Activated naive CD4-positive, alpha-beta T cell treated with anti-CD3 and anti-CD28 coated beads for 36 hours (primary cell): ENCODE results near the gene TARS3. TPM values are rescaled to one million over a fixed set of nuclear protein-coding genes. Genes with fewer than 3 reads are reported as not detected.
A peak's percentile ranks its signal among the peaks of the same experiment; 100 is the strongest.

Experiments used
- CTCF ChIA-PET: fragments of 350-600 bp; sonication (Branson Sonifier 250); formaldehyde crosslinking; loops from one replicate; lab custom pipeline; 2021; ENCODE audit warnings: antibody characterized with exemption; lab: Charles Lee
- DNase-seq: peaks from one replicate; pipeline ENCODE4 v3.0.0-alpha.2; 2020
- H3K27ac Mint-ChIP-seq: one replicate; pipeline ENCODE4 v1.8.0; 2021; ENCODE audit warnings: mild to moderate bottlenecking, mixed read lengths
- H3K27me3 Mint-ChIP-seq: one replicate; pipeline ENCODE4 v1.8.0; 2021; ENCODE audit warnings: low read depth, mixed read lengths
- H3K36me3 Mint-ChIP-seq: one replicate; pipeline ENCODE4 v1.8.0; 2021; ENCODE audit warnings: low read depth, mixed read lengths
- H3K4me1 Mint-ChIP-seq: one replicate; pipeline ENCODE4 v1.8.0; 2021; ENCODE audit warnings: low read depth, mixed read lengths
- H3K4me3 Mint-ChIP-seq: one replicate; pipeline ENCODE4 v1.8.0; 2021; ENCODE audit warnings: mild to moderate bottlenecking, moderate library complexity, mixed read lengths
- H3K9me3 Mint-ChIP-seq: one replicate; pipeline ENCODE4 v1.8.0; 2021; ENCODE audit warnings: mixed read lengths
- intact Hi-C: fragments of 100-400 bp; cut with micrococcal nuclease; formaldehyde crosslinking; loops from one replicate; pipeline ENCODE4 v1.15.1; 2023
- total RNA-seq, 2 experiments: library from RNA; stranded (reverse); gene quantifications; one replicate each; pipeline ENCODE4 v1.2.3, GENCODE V29; 2021

Gene TARS3
- total RNA-seq, 2 experiments from 2014 or later: 6.9 to 8.0 TPM

DNA sequence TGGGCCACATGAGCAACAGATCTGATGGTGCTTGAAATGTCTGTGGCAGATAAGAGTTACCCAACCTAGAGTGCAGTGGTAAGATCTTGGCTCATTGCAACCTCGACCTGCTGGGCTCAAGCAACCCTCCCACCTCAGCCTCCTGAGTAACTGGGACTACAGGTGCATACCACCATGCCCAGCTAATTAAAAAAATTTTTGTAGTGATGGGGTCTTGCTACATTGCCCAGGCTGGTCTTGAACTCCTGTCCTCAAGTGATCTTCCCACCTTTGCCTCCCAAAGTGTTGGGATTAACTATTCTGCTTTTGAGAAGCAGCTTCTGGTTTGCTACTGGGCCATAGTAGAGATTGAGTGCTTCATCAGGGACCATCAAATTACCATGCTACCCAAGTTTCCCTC, 2.9 kb upstream of the TARS3 start:
- CTCF ChIA-PET: no interaction called here
- H3K4me3 Mint-ChIP-seq: no peak overlapping the region
- no peaks in the 10 kb centered on the region for H3K27me3 Mint-ChIP-seq
- peaks cover 6% of the 10 kb centered on the region for H3K4me1 Mint-ChIP-seq
- no peak for DNase-seq
- peaks cover 1% of the 10 kb centered on the region for H3K36me3 Mint-ChIP-seq
- no peaks in the 10 kb centered on the region for H3K9me3 Mint-ChIP-seq
- no peak overlapping the region for H3K27ac Mint-ChIP-seq
- intact Hi-C loops: loop anchor here (10.0 kb wide), 1 partner anchor 432 kb away; the partner anchor contains the start of gene SNRPA1

DNA sequence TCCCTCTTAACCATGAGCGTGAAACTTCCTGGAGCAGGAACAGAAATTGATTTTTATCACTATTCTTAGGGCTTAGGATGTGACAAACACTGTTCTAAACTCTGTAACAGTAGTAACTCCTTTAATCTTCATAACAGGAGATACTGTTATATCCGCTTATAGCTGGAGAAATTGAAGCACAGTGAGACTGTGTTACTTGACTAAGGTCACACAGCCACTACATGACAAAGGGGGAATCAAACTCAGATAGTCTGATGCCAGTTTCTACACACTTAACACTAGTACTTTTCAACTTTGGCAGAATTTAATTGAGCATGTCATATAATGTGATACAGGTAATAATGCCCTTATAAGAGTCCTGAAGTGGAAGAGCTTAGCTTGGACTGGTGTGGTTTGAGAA, 800 bp upstream of the TARS3 start:
- peaks cover 18% of the 10 kb centered on the region for H3K36me3 Mint-ChIP-seq
- H3K4me3 Mint-ChIP-seq: no peak overlapping the region
- H3K9me3 Mint-ChIP-seq: peaks cover 1% of the 10 kb centered on the region
- peaks cover 11% of the 10 kb centered on the region for H3K4me1 Mint-ChIP-seq
- no peak overlapping the region for H3K27ac Mint-ChIP-seq
- no peak for DNase-seq
- CTCF ChIA-PET: interaction anchor here (0.6 kb wide), 1 partner anchor 24 kb away, joined by 4 read pairs; no protein-coding TSS in a partner anchor
- intact Hi-C loops: loop anchor here (10.0 kb wide), 1 partner anchor 430 kb away; the partner anchor contains the start of gene SNRPA1
- H3K27me3 Mint-ChIP-seq: no peaks in the 10 kb centered on the region

DNA sequence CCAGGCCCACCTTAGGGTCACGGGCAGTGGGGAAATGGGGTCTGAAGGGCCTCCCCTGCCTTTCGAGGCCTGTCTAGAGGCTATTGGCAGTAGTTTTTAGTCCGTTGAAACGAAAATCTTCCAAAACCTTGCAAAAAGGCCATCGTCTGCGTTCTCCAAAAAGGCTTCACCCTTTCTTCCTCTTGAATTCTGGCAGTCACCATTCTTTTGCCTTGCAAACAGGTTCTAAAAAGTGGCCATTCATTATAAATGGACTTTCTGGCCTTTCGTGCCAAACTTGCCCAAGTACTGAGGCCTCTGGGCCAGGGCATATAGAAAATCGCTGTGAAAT, 367 bp upstream of the TARS3 start:
- Mint-ChIP-seq H3K27me3 (no peaks in the 10 kb centered on the region), H3K27ac (no peak overlapping the region), H3K4me3 (peak overlapping the region; percentile 9), H3K4me1 (peaks cover 11% of the 10 kb centered on the region), H3K9me3 (peaks cover 1% of the 10 kb centered on the region), H3K36me3 (peaks cover 21% of the 10 kb centered on the region)
- CTCF ChIA-PET: interaction anchor here (0.6 to 1.8 kb wide), 2 partner anchors 13 to 23 kb away, joined by 4 read pairs; no protein-coding TSS in a partner anchor
- intact Hi-C loops: loop anchor here (1.0 to 10.0 kb wide), 3 partner anchors 72 to 1382 kb away; partner anchors contain the start of genes ADAMTS17, SNRPA1 and TM2D3
- DNase-seq: no peak

DNA sequence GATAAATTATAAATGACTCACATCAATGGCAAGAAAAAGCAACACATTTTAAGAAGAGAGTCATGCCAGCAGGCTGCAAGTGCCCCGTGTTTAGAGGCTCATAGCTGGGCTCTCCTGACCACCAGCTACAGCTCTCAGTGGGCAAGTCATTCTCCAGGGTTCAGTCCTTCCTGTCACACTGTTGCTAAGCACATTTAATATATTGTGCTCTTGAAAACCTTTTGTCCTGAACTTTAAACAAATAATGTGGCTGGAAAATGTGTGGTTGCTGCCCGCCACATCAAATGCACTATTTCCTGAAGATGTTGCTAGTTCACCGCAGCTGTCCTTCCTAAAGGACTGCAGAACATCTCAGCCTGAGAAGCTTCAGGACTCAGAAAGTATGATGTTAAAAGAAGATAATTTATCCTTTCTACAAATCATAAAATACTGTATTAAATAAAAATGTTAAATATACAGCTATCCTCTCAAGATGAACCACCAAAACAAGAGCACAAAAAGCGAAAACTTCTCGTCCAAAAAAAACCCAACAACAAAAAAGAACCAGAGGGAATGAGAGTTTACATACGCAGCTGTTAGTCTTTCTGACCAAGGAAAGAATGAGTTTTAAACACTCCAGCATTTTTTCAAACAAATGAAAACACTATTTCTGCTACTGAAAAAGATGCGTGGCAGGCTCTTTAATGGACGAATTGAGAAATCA, 951 bp downstream of the TARS3 start:
- Mint-ChIP-seq H3K36me3 (peaks cover 27% of the 10 kb centered on the region), H3K4me1 (peaks cover 11% of the 10 kb centered on the region), H3K27me3 (no peaks in the 10 kb centered on the region), H3K27ac (peak overlapping the region; percentile 72), H3K4me3 (peak overlapping the region; percentile 85), H3K9me3 (peaks cover 1% of the 10 kb centered on the region)
- DNase-seq: peak; percentile 60
- intact Hi-C loops: loop anchor here (1.0 to 10.0 kb wide), 3 partner anchors 26 to 1381 kb away; partner anchors contain the start of genes ADAMTS17 and SNRPA1
- CTCF ChIA-PET: interaction anchor here (0.7 to 1.8 kb wide), 3 partner anchors 14 to 105 kb away, joined by 3 to 4 read pairs (median 3); no protein-coding TSS in a partner anchor

DNA sequence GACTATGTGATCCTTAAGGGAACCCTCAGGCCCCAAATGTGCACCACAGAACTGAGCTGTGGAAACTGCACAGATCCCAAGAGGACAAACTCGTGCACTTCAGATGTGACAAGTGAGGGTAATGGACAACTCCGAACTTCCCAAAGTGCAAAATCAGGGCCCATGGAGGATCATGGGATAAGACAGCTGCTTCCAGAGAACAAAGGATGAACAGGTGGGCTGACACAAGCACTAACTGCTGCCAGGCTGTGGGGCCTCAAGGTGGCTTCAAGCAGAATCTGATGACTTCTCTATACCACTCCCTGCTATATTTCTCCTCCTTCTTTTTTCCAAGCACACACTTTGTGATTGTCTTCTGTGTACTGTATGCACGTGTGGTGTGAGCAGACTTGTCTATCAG, 5.4 kb downstream of the TARS3 start:
- no peaks in the 10 kb centered on the region for H3K27me3 Mint-ChIP-seq
- peaks cover 34% of the 10 kb centered on the region for H3K36me3 Mint-ChIP-seq
- peaks cover 14% of the 10 kb centered on the region for H3K4me1 Mint-ChIP-seq
- no peak overlapping the region for H3K4me3 Mint-ChIP-seq
- no peak for DNase-seq
- CTCF ChIA-PET: interaction anchor here (0.8 to 0.9 kb wide), 2 partner anchors 12 to 79 kb away, joined by 3 read pairs; no protein-coding TSS in a partner anchor
- intact Hi-C loops: no loop called here
- H3K27ac Mint-ChIP-seq: no peak overlapping the region
- peaks cover 1% of the 10 kb centered on the region for H3K9me3 Mint-ChIP-seq

DNA sequence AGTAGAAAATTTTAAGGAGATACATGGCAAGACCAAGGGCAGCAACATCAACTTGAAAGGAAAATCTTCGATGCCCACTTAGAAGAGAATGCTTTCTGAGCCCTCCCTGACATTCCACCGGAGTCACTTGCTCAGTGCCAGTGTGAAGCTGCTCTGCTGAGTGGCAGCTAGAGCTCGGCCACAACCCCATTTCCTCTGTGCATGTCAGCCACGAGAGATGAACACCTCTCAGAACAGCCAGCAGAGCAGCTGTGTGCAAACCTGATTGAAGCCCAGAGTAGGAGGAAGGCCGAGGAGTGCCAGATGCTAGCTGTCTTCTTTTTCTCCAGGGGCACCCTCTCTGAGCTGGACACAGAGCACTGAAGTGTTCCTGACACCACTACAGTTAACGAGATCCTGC, 12.2 kb downstream of the TARS3 start:
- Mint-ChIP-seq H3K27me3 (no peaks in the 10 kb centered on the region), H3K36me3 (peaks cover 32% of the 10 kb centered on the region), H3K4me1 (no peaks in the 10 kb centered on the region), H3K27ac (no peak overlapping the region), H3K4me3 (no peak overlapping the region), H3K9me3 (no peaks in the 10 kb centered on the region)
- no peak for DNase-seq
- CTCF ChIA-PET: interaction anchor here (0.6 to 1.1 kb wide), 3 partner anchors 56 to 305 kb away, joined by 3 to 7 read pairs (median 4); no protein-coding TSS in a partner anchor
- intact Hi-C loops: no loop called here

DNA sequence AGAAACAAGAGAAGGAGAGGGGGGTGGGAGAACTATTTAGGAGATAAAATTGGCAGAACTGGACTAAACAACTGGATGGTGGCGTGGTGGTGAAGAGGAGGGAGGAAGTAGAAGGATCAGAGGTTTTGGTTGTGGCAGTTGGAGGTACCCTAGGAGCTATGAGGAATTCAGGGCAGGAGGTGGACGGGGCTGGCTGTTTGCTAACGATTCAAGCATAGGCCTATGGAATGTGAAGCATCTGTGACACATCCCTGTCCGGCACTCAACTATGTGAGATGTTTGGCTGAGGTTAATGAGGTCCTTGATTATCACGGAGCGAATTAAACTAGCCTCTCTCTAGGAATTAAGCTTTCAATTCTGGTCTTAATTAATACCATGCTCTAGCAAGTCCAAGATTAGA, 13.5 kb downstream of the TARS3 start:
- Mint-ChIP-seq H3K9me3 (no peaks in the 10 kb centered on the region), H3K36me3 (peaks cover 32% of the 10 kb centered on the region), H3K4me3 (no peak overlapping the region), H3K27ac (no peak overlapping the region), H3K4me1 (no peaks in the 10 kb centered on the region), H3K27me3 (no peaks in the 10 kb centered on the region)
- DNase-seq: no peak
- intact Hi-C loops: no loop called here
- CTCF ChIA-PET: no interaction called here

DNA sequence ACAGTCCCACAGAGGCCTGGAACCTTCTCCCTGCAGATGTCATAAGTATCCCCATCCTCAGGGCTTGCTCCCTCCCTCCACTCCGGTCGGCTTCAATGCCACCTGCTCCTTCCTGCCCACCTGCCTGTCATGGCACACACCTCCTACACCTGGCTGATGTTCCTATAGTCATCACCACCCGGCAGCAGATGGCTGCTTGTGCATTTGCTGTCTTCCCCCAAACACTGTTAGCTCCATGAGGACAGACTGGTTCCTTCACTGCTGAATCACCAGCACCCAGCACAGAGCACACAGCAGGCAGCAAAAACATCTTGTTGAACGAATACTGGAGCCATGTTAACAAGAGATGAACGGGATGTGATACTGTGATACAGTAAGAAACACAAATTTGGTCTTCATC, 14.8 kb downstream of the TARS3 start:
- Mint-ChIP-seq H3K9me3 (no peaks in the 10 kb centered on the region), H3K27me3 (no peaks in the 10 kb centered on the region), H3K4me1 (no peaks in the 10 kb centered on the region), H3K27ac (no peak overlapping the region), H3K36me3 (peaks cover 37% of the 10 kb centered on the region), H3K4me3 (no peak overlapping the region)
- intact Hi-C loops: no loop called here
- DNase-seq: no peak
- CTCF ChIA-PET: interaction anchor here (0.6 kb wide), 1 partner anchor 701 kb away, joined by 3 read pairs; no protein-coding TSS in a partner anchor

DNA sequence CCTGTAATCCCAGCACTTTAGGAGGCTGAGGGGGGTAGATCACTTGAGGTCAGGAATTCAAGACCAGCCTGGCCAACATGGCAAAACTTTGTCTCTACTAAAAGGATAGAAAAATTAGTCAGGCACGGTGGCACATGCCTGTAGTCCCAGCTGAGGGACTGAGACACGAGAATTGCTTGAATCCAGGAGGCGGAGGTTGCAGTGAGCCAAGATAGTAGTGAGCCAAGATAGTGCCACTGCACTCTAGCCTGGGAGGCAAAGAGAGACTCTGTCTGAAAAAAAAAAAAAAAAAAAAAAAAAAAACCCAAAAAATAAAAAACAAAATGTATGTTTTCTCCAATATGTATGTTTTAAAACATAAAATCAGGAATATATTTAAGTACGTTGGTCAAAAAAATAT, 16.3 kb downstream of the TARS3 start:
- no peaks in the 10 kb centered on the region for H3K4me1 Mint-ChIP-seq
- intact Hi-C loops: no loop called here
- no peaks in the 10 kb centered on the region for H3K9me3 Mint-ChIP-seq
- CTCF ChIA-PET: no interaction called here
- H3K36me3 Mint-ChIP-seq: peaks cover 34% of the 10 kb centered on the region
- H3K27ac Mint-ChIP-seq: no peak overlapping the region
- no peak overlapping the region for H3K4me3 Mint-ChIP-seq
- no peak for DNase-seq
- H3K27me3 Mint-ChIP-seq: no peaks in the 10 kb centered on the region

DNA sequence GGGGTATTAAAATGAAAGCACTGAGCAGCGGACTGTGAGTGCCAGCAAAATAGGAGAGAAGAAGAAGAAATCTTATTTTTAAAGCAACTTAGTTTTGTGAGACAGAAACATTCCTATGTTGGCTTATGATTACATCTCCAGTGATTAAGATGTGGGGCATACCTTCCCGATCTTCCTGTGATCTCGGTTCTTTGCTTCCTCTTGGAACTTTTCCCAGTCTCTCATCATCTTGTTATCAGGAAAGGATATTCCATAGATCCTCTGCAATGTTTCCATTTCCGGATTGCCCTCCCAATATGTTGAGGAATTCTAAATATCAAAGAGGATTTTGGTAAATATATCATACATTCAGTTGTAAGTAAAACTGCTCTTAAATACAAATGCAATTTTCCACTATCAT, 22.2 kb downstream of the TARS3 start:
- no peak for DNase-seq
- H3K27ac Mint-ChIP-seq: no peak overlapping the region

DNA sequence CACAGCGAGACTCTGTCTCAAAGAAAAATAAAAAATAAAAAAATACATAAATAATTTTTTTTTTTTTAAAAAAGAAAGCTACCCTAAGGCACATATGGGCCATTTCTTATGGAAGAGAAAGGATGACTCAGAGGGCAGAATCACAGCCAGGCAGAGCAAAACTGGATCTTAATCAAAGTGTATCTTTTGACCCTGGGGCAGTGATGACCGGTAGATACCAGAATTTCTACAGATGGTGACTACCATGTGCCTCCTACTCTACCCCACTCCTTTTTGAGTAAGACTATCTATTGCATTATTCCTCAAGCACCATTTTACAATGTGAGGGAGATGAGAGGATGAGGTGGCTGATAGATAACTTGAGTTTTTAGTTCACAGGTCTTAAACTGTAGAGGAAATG, 26.0 kb downstream of the TARS3 start:
- Mint-ChIP-seq H3K27me3 (no peaks in the 10 kb centered on the region), H3K9me3 (no peaks in the 10 kb centered on the region), H3K36me3 (peaks cover 47% of the 10 kb centered on the region), H3K4me3 (no peak overlapping the region), H3K27ac (no peak overlapping the region), H3K4me1 (peaks cover 34% of the 10 kb centered on the region)
- no peak for DNase-seq
- intact Hi-C loops: no loop called here
- CTCF ChIA-PET: no interaction called here

More for the DNA sequence above, 22.2 kb downstream of the TARS3 start:
- no peaks in the 10 kb centered on the region for H3K27me3 Mint-ChIP-seq
- no peak overlapping the region for H3K4me3 Mint-ChIP-seq
- CTCF ChIA-PET: interaction anchor here (0.6 kb wide), 1 partner anchor 25 kb away, joined by 3 read pairs; no protein-coding TSS in a partner anchor
- intact Hi-C loops: no loop called here
- H3K36me3 Mint-ChIP-seq: peaks cover 40% of the 10 kb centered on the region
- no peaks in the 10 kb centered on the region for H3K9me3 Mint-ChIP-seq
- peaks cover 14% of the 10 kb centered on the region for H3K4me1 Mint-ChIP-seq

DNA sequence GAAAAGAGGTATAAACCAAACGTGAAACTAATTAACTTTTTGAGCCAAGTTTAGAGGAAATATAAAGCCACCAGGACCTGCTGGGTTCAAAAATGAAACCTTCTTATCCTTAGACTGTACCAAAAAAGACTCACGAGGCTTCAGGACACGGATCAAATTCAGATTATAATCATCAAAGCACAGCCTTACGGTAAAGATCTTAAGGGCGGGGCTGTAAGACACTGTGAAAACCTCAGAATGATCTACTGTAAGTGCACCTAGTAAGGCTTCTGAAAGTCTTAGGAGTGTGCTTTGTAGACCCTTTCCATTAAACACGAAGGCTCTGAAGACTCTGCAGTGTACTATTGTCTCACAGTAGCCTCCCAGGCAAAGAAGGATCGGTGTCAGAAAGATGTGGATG, 26.8 kb downstream of the TARS3 start:
- peaks cover 55% of the 10 kb centered on the region for H3K36me3 Mint-ChIP-seq
- DNase-seq: peak; percentile 33
- H3K27me3 Mint-ChIP-seq: no peaks in the 10 kb centered on the region
- CTCF ChIA-PET: no interaction called here
- intact Hi-C loops: loop anchor here (1.0 to 2.0 kb wide), 2 partner anchors 26 to 45 kb away; partner anchors contain the start of gene TM2D3
- no peaks in the 10 kb centered on the region for H3K9me3 Mint-ChIP-seq
- peak overlapping the region; percentile 89 for H3K27ac Mint-ChIP-seq
- peak overlapping the region; percentile 60 for H3K4me3 Mint-ChIP-seq
- H3K4me1 Mint-ChIP-seq: peaks cover 42% of the 10 kb centered on the region
